Mucosa of rectum (tissue), 2 donors: ENCODE data around the gene CLEC16A.

Experiments used
- H3K27ac ChIP-seq, 2 donors: one replicate each; pipeline ENCODE4 v1.7.0; 2013; ENCODE audit warnings: inconsistent platforms in 2 of 2, low read depth in 2 of 2, low read length in 2 of 2
- H3K27me3 ChIP-seq, 2 donors: one replicate each; pipeline ENCODE4 v1.7.0; 2013; ENCODE audit warnings: low read length in 2 of 2; ENCODE audit not compliant: control insufficient read depth in 2 of 2, insufficient read depth in 2 of 2
- H3K36me3 ChIP-seq, 2 donors: one replicate each; pipeline ENCODE4 v1.7.0; 2013; ENCODE audit warnings: low read length in 2 of 2; ENCODE audit not compliant: control insufficient read depth in 2 of 2, insufficient read depth in 2 of 2
- H3K4me1 ChIP-seq, 2 donors: one replicate each; pipeline ENCODE4 v1.7.0; 2013; ENCODE audit warnings: low read length in 2 of 2, mild to moderate bottlenecking in 1 of 2; ENCODE audit not compliant: control insufficient read depth in 2 of 2, insufficient read depth in 2 of 2
- H3K4me3 ChIP-seq, 2 donors: one replicate each; pipeline ENCODE4 v1.7.0; 2013; ENCODE audit warnings: low read length in 2 of 2
- H3K9ac ChIP-seq, 2 donors: one replicate each; pipeline ENCODE4 v1.7.0; 2013; ENCODE audit warnings: low read length in 2 of 2, low read depth in 1 of 2, mild to moderate bottlenecking in 1 of 2
- H3K9me3 ChIP-seq, 2 donors: one replicate each; pipeline ENCODE4 v1.7.0; 2013; ENCODE audit warnings: low read length in 2 of 2; ENCODE audit not compliant: control insufficient read depth in 2 of 2
- donor health status: healthy.
- donor health status: Normal muscosa, but diverticular disease.

Gene CLEC16A

DNA sequence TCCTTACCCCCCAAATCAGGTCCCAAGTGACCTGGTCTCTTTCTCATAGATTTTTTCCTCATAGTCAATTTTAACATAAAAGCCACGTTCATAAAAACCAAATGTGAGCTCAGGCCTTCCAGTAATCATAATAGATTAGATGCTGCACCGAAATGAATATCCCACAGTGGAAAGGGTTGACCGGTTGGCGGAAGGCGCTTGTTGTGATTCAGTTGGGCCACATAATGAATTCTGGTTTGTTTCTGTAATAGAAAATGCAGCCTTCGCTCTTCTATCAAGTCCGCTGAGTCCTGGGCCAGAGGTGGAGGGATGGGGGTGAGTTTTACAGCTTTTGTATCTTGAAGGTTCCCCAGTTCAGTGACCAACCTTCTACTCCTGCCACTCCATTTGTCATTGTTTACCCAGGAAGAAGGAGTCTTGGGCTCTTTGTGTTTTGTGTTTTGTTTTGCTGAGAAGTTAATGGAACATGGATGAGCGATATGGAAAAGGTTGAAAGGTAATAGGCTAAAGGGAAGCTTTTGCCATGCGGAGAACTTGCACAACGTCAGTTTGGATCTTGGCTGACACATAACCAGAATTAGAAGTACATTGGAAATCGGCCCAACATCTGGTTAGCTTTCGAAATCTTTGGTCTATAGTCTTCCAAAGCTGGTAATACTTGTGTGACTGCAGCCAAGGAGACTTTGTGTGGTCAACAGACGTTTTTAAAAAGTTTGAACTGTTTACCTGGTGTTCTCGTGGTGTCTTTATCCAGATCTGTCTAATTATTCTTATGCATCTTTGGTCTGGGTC, 89.5 kb downstream of the CLEC16A start:
- Histone ChIP-seq H3K27ac (peak overlapping the region in 1 of 2 donors; percentile 27), H3K36me3 (peaks cover 11 to 20% of the 10 kb centered on the region in 2 donors), H3K9ac (no peak overlapping the region), H3K4me3 (no peak overlapping the region), H3K27me3 (no peaks in the 10 kb centered on the region), H3K9me3 (no peaks in the 10 kb centered on the region), H3K4me1 (no peaks in the 10 kb centered on the region)

DNA sequence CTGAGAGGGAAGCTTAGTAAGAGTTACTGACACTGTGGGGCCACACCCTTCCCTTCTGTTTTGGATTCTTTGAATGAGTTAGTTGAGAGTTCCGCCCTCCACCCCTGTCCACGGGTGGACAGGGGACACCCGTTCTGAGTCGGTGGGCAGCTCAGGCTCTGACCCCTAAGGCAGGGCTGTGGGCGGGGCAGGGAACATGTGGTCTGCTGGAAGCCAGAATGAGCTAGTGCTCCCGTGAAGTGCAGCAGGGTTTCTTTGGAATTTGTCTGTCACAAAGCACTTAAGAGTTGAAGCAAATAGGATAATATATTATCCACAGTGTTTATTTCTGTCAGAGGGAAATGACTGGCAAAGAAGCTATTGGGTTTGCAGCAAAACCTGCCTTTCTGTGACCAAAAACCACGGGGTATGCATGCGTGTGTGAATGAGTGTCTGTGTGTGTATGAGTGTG, 90.1 kb downstream of the CLEC16A start:
- Histone ChIP-seq H3K27ac (peak overlapping the region in 1 of 2 donors; percentile 27), H3K4me3 (no peak overlapping the region), H3K9ac (no peak overlapping the region), H3K27me3 (no peaks in the 10 kb centered on the region), H3K9me3 (no peaks in the 10 kb centered on the region), H3K4me1 (no peaks in the 10 kb centered on the region), H3K36me3 (peaks cover 11 to 21% of the 10 kb centered on the region in 2 donors)

DNA sequence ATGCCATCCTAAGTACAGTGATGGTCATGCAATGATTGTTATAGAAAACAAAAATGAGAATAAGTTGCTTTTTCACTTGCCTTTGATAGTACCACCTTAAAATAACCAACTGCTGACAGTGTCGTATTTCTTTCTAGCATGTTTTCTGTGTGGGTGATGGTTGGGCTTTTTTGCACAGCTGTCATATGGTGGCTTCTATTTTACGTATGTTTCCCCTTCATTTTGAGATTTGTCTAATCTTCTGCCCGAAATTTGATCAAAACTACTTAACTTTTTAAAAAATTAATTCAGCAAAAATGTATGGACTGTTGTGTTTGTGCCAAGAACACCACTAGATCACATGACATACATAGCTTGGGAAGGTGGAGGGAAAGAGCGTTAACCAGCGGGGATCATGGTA, 90.7 kb downstream of the CLEC16A start:
- H3K4me1 ChIP-seq, result no peaks in the 10 kb centered on the region
- H3K9me3 ChIP-seq, result no peaks in the 10 kb centered on the region
- no peaks in the 10 kb centered on the region for H3K27me3 ChIP-seq
- H3K36me3 ChIP-seq, result peaks cover 11 to 25% of the 10 kb centered on the region in 2 donors
- no peak overlapping the region for H3K27ac ChIP-seq
- H3K9ac ChIP-seq, result no peak overlapping the region
- H3K4me3 ChIP-seq, result no peak overlapping the region

DNA sequence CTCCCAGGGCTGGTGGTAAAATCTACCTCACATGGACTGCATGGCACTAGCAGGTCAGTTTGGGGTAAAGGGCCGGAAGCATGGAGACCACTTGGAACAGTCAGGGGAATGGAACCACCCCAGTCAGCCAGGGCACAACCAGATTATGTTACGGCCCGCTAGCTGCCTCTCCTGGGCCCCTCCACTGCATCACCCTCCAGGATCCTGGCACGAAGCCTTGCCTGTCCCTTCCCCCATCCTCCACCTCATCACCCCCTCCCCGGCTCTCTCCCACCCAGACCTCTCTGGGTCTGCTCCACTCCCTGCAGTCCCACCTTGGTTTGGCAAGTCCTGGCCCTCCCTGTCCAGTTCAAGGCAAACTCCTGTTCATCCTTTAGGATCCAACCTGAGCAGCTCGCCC, 91.7 kb downstream of the CLEC16A start:
- Histone ChIP-seq H3K9ac (no peak overlapping the region), H3K9me3 (no peaks in the 10 kb centered on the region), H3K4me3 (no peak overlapping the region), H3K27me3 (no peaks in the 10 kb centered on the region), H3K36me3 (peaks cover 13 to 30% of the 10 kb centered on the region in 2 donors), H3K4me1 (no peaks in the 10 kb centered on the region), H3K27ac (no peak overlapping the region)

DNA sequence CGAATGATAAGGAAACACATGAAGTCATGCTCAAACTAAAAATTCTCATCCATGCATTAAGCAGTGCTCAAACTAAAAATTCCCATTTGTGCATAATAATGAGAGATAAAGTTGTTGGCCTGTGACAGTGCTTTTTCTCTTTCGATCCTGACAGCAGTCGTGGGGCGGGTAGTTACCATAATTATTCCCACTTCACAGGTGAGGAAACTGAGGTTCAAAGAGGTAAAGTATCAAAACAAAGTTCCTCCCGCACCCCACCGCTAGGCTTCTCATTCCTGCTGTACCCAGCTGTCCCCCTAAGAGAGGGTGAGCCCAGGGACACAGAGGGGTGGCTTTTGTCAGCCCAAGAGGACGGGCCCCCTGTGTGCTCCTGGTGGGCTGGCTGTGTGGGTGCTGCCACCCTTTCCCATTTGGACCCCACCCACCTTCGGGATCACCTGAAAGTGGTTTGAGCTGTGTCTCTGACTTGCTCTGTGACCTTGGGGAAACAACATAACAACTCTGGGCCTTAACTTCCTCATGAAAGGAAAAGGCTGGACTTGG, 92.6 kb downstream of the CLEC16A start:
- no peaks in the 10 kb centered on the region for H3K27me3 ChIP-seq
- no peak overlapping the region for H3K27ac ChIP-seq
- H3K36me3 ChIP-seq, result peaks cover 10 to 29% of the 10 kb centered on the region in 2 donors
- no peak overlapping the region for H3K9ac ChIP-seq
- no peaks in the 10 kb centered on the region for H3K4me1 ChIP-seq
- H3K4me3 ChIP-seq, result no peak overlapping the region
- no peaks in the 10 kb centered on the region for H3K9me3 ChIP-seq

DNA sequence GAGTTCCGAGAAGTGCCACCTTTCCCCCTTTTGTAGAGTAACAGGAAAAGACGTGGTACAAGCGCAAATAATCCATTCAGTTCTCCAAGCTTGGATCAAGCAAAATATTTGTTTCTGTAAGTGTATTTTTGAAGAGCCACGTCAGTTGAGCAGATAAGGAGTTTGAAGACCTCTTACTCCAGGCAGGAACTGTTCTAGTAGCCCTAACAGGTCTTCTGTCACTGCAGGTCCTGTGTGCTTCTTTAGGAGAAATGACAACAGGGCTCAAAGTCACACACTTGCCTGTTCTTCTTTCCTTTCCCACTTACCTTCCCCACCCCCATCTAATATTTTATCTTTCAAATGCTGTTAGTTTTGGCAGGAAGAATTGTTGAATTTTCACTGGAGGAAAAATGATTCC, 93.9 kb downstream of the CLEC16A start:
- Histone ChIP-seq H3K9ac (no peak overlapping the region), H3K27ac (no peak overlapping the region), H3K36me3 (peaks cover 15 to 37% of the 10 kb centered on the region in 2 donors), H3K4me3 (no peak overlapping the region), H3K9me3 (no peaks in the 10 kb centered on the region), H3K4me1 (no peaks in the 10 kb centered on the region), H3K27me3 (no peaks in the 10 kb centered on the region)

DNA sequence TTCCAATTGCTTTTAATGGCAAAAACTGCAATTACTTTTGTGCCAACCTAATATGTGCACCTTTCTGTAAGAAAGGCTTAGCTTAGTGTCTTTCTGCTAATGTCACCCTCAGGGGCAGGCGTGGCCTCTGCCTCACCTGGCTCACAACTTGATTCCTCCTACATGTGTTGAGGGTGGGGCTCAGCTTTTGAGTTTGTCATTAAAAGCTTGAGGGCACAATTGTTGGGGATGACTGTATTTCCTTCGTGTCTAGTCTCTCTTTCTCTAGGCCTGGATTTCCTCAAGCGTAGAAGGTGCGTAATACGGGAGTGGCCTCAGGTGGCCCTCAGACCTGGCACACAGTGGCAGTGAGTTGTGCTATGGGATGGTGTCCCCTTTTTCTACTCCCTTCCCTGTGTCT, 94.4 kb downstream of the CLEC16A start:
- Histone ChIP-seq H3K4me3 (no peak overlapping the region), H3K9ac (no peak overlapping the region), H3K36me3 (peaks cover 15 to 37% of the 10 kb centered on the region in 2 donors), H3K27ac (no peak overlapping the region), H3K4me1 (no peaks in the 10 kb centered on the region), H3K27me3 (no peaks in the 10 kb centered on the region), H3K9me3 (no peaks in the 10 kb centered on the region)

DNA sequence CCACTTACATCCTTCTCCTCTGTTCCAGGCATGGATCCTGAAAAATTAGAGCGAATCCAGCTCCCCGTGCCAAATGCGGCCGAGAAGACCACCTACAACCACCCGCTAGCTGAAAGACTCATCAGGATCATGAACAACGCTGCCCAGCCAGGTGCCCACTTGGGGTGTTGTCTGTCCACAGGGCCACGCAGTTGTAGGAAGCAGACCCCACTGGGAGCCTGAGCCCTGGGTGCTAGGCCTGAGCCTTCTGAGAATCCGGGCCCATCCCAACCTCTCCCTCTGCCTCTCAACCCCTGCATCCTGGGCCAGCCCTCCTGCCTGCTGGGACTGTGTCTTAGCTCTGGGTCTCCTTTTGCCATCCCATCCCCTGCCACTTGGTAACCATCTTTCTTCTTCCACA, 95.4 kb downstream of the CLEC16A start:
- Histone ChIP-seq H3K4me1 (no peaks in the 10 kb centered on the region), H3K36me3 (peaks cover 17 to 36% of the 10 kb centered on the region in 2 donors), H3K4me3 (no peak overlapping the region), H3K27me3 (no peaks in the 10 kb centered on the region), H3K9ac (no peak overlapping the region), H3K9me3 (no peaks in the 10 kb centered on the region), H3K27ac (no peak overlapping the region)

DNA sequence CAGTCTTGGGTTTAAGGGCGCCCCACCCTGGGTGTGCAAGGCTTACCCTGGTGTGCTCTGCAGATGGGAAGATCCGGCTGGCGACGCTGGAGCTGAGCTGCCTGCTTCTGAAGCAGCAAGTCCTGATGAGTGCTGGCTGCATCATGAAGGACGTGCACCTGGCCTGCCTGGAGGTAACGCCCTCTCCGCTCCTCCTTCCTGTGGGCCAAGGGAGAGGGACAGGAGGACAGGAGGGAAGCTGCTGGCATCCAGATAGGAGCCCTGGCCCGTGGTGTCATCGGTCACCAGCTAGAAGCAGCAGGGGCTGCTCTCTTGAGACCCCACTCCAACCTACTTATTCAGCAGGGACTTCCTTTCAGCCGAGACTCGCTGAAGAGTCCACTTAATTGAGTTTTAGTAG, 97.8 kb downstream of the CLEC16A start:
- H3K27ac ChIP-seq, result no peak overlapping the region
- H3K36me3 ChIP-seq, result peaks cover 20 to 36% of the 10 kb centered on the region in 2 donors
- H3K27me3 ChIP-seq, result no peaks in the 10 kb centered on the region
- no peak overlapping the region for H3K4me3 ChIP-seq
- H3K4me1 ChIP-seq, result no peaks in the 10 kb centered on the region
- H3K9ac ChIP-seq, result no peak overlapping the region
- H3K9me3 ChIP-seq, result no peaks in the 10 kb centered on the region

DNA sequence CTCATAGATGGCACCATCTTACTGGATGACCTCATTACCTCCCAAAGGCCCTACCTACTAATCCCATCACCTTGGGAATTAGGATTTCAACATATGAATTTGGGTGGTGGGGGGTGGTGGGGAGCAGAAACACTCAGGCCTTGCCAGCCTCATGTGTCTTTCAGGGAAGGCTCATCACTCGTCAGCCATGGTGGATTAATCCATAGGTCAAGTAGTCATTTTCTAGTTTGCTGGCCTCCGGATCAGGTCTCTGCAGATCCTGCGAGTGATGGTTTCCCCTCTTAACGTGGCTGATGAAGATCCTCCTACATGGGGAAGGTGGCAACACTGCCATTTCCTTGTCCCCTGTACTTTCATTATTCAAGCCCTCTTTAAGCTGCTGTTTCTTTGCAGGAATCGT, 101.1 kb downstream of the CLEC16A start:
- Histone ChIP-seq H3K9ac (no peak overlapping the region), H3K27me3 (no peaks in the 10 kb centered on the region), H3K36me3 (peaks cover 29 to 30% of the 10 kb centered on the region in 2 donors), H3K9me3 (no peaks in the 10 kb centered on the region), H3K27ac (no peak overlapping the region), H3K4me3 (no peak overlapping the region), H3K4me1 (no peaks in the 10 kb centered on the region)
